H1 (cell line): Measurements from ENCODE around the gene TXK. TPM values are rescaled to one million over a fixed set of nuclear protein-coding genes. Genes with fewer than 3 reads are reported as not detected.

Experiments
- CTCF ChIA-PET: fragments of 300-600 bp; sonication (Branson Sonifier 250); formaldehyde crosslinking; loops from one replicate; lab custom pipeline; 2021; ENCODE audit not compliant: partially characterized antibody; lab: Charles Lee
- POLR2A ChIA-PET: fragments of 300-600 bp; sonication (Branson Sonifier 250); formaldehyde crosslinking; loops from one replicate; lab custom pipeline; 2021; ENCODE audit warnings: inconsistent platforms; ENCODE audit not compliant: partially characterized antibody; lab: Charles Lee
- DNase-seq, 2 experiments: peaks; one replicate each; pipeline versions ENCODE4 v3.0.0 to v3.0.0-alpha.2; 2010 to 2022; ENCODE audit warnings: low spot score in 2 of 2, low read depth in 1 of 2, mixed read lengths in 1 of 2
- FAIRE-seq: peaks from 2 replicates; lab custom pipeline; 2011; peaks lifted over from hg19 to GRCh38; lab: Jason Lieb, UNC
- H2AFZ ChIP-seq: 2 replicates; pipeline ENCODE4 v1.8.1; 2012; ENCODE audit warnings: low read length, inconsistent platforms
- H2AK5ac ChIP-seq: 2 replicates; pipeline ENCODE4 v1.6.1; 2013; ENCODE audit warnings: low read depth, low read length
- H2BK120ac ChIP-seq: replicated peaks from 2 replicates; pipeline ENCODE3; 2013; ENCODE audit warnings: low read depth, low read length, inconsistent platforms
- H2BK12ac ChIP-seq: 2 replicates; pipeline ENCODE4 v1.6.1; 2013; ENCODE audit warnings: low read depth, low read length
- H2BK15ac ChIP-seq: 2 replicates; pipeline ENCODE4 v1.6.1; 2013; ENCODE audit warnings: low read length
- H2BK20ac ChIP-seq: 2 replicates; pipeline ENCODE4 v1.6.1; 2013; ENCODE audit warnings: low read length
- H2BK5ac ChIP-seq: 2 replicates; pipeline ENCODE4 v1.6.1; 2013; ENCODE audit warnings: low read depth, low read length
- H3K14ac ChIP-seq: 2 replicates; pipeline ENCODE4 v1.6.1; 2013; ENCODE audit warnings: inconsistent platforms; ENCODE audit not compliant: insufficient read length
- H3K18ac ChIP-seq: 2 replicates; pipeline ENCODE4 v1.6.1; 2013; ENCODE audit warnings: low read length; ENCODE audit errors: extremely low read depth
- H3K23ac ChIP-seq: 2 replicates; pipeline ENCODE4 v1.6.1; 2013; ENCODE audit warnings: inconsistent platforms; ENCODE audit not compliant: insufficient read length
- H3K23me2 ChIP-seq: 2 replicates; pipeline ENCODE4 v1.6.1; 2013; ENCODE audit warnings: low read depth, low read length
- H3K27ac ChIP-seq: 2 replicates; pipeline ENCODE4 v1.6.1; 2011; ENCODE audit warnings: low read depth, low read length, inconsistent platforms
- H3K27me3 ChIP-seq, 4 experiments: replicated peaks in 1 of 4; 1 replicate in 1 of 4; 2 replicates in 3 of 4; pipeline versions ENCODE4 v1.6.1 to v1.8.1; 2011 to 2013; ENCODE audit warnings: low read length in 3 of 4, mild to moderate bottlenecking in 3 of 4, inconsistent platforms in 2 of 4, mixed read lengths in 2 of 4, moderate library complexity in 1 of 4; ENCODE audit not compliant: control insufficient read depth in 3 of 4, insufficient read depth in 3 of 4; ENCODE audit errors: extremely low read depth in 1 of 4
- H3K36me3 ChIP-seq, 4 experiments: 2 replicates each; pipeline versions ENCODE4 v1.6.1 to v1.8.1; 2011 to 2013; ENCODE audit warnings: mild to moderate bottlenecking in 4 of 4, low read length in 3 of 4, moderate library complexity in 2 of 4, control low read depth in 1 of 4, inconsistent platforms in 1 of 4; ENCODE audit not compliant: insufficient read depth in 4 of 4, control insufficient read depth in 2 of 4
- H3K4ac ChIP-seq: replicated peaks from 2 replicates; pipeline ENCODE3; 2013; ENCODE audit warnings: low read length, low read depth, mixed read lengths, inconsistent platforms; ENCODE audit not compliant: insufficient read length
- H3K4me1 ChIP-seq, 4 experiments: replicated peaks in 1 of 4; 1 replicate in 1 of 4; 2 replicates in 3 of 4; pipeline versions ENCODE4 v1.6.1 to v1.8.1; 2011 to 2013; ENCODE audit warnings: low read length in 3 of 4, inconsistent platforms in 2 of 4, mixed read lengths in 1 of 4; ENCODE audit not compliant: insufficient read depth in 4 of 4, control insufficient read depth in 3 of 4
- H3K4me2 ChIP-seq, 2 experiments: 2 replicates each; pipeline versions ENCODE4 v1.6.1 to v1.8.1; 2011 to 2013; ENCODE audit warnings: low read depth in 2 of 2, low read length in 2 of 2, control low read depth in 1 of 2, inconsistent platforms in 1 of 2, mild to moderate bottlenecking in 1 of 2; ENCODE audit not compliant: insufficient read depth in 1 of 2
- H3K4me3 ChIP-seq, 4 experiments: fragments of 200-600, 300-600 bp in 1 of 4; sonication (generic), shearing (Covaris generic), sonication (Bioruptor Twin) in 1 of 4; 2 replicates each; pipeline versions ENCODE4 v1.5.1 to v1.8.1; 2011 to 2016; ENCODE audit warnings: low read length in 4 of 4, low read depth in 3 of 4, control low read depth in 2 of 4, inconsistent platforms in 2 of 4, mild to moderate bottlenecking in 2 of 4, mixed read lengths in 1 of 4, moderate library complexity in 1 of 4; ENCODE audit not compliant: insufficient read depth in 2 of 4; ENCODE audit errors: extremely low read depth in 1 of 4
- H3K56ac ChIP-seq: replicated peaks from 2 replicates; pipeline ENCODE3; 2013; ENCODE audit warnings: low read depth, mild to moderate bottlenecking, mixed read lengths, low read length, inconsistent platforms; ENCODE audit not compliant: insufficient read length
- H3K79me1 ChIP-seq: 2 replicates; pipeline ENCODE4 v1.6.1; 2013; ENCODE audit warnings: low read depth, low read length, control low read depth
- H3K79me2 ChIP-seq, 2 experiments: 2 replicates each; pipeline versions ENCODE4 v1.6.1 to v1.8.1; 2012 to 2013; ENCODE audit warnings: low read length in 2 of 2, mild to moderate bottlenecking in 2 of 2, inconsistent platforms in 1 of 2; ENCODE audit not compliant: insufficient read depth in 2 of 2, control insufficient read depth in 1 of 2
- H3K9ac ChIP-seq, 4 experiments: replicated peaks in 1 of 4; 1 replicate in 1 of 4; 2 replicates in 3 of 4; pipeline versions ENCODE4 v1.6.1 to v1.8.1; 2011 to 2013; ENCODE audit warnings: low read depth in 3 of 4, low read length in 3 of 4, control low read depth in 2 of 4, mild to moderate bottlenecking in 2 of 4, moderate library complexity in 2 of 4, inconsistent platforms in 1 of 4; ENCODE audit errors: extremely low read depth in 1 of 4
- H3K9me3 ChIP-seq, 2 experiments: 2 replicates each; pipeline versions ENCODE4 v1.6.1 to v1.8.1; 2012 to 2013; ENCODE audit warnings: mild to moderate bottlenecking in 2 of 2, moderate library complexity in 2 of 2, control low read depth in 1 of 2, inconsistent platforms in 1 of 2, low read depth in 1 of 2, low read length in 1 of 2, mixed read lengths in 1 of 2; ENCODE audit not compliant: insufficient read depth in 2 of 2
- H4K20me1 ChIP-seq, 2 experiments: replicated peaks in 1 of 2; 2 replicates each; pipeline versions ENCODE3 to v1.8.1; 2011 to 2013; ENCODE audit warnings: inconsistent platforms in 2 of 2, low read length in 2 of 2, mild to moderate bottlenecking in 1 of 2; ENCODE audit not compliant: insufficient read depth in 2 of 2, control insufficient read depth in 1 of 2
- H4K5ac ChIP-seq: 2 replicates; pipeline ENCODE4 v1.6.1; 2013; ENCODE audit warnings: low read length, low read depth, mixed read lengths, inconsistent platforms; ENCODE audit not compliant: insufficient read length
- H4K8ac ChIP-seq: 2 replicates; pipeline ENCODE4 v1.8.0; 2013; ENCODE audit warnings: mild to moderate bottlenecking, moderate library complexity, low read length, inconsistent platforms; ENCODE audit not compliant: insufficient read depth; ENCODE audit errors: extremely low read depth
- H4K91ac ChIP-seq: replicated peaks from 2 replicates; pipeline ENCODE3; 2013; ENCODE audit warnings: low read length, mixed read lengths, inconsistent platforms; ENCODE audit not compliant: insufficient read length
- CBX8 ChIP-seq: fragments of 300-800, 300-1000 bp; sonication (generic); IDR thresholded peaks from 2 replicates; pipeline ENCODE4 v1.7.1; 2016; ENCODE audit warnings: low read depth, low read length, borderline replicate concordance
- RAD21 ChIP-seq, 2 experiments: IDR thresholded peaks in 1 of 2; conservative IDR thresholded peaks in 1 of 2; 2 replicates each; pipeline ENCODE4 v1.6.1; 2011; ENCODE audit warnings: low read depth in 2 of 2, low read length in 2 of 2, improper control_type of control experiment in 1 of 2, inconsistent platforms in 1 of 2, mild to moderate bottlenecking in 1 of 2, moderate library complexity in 1 of 2
- RFX5 ChIP-seq: IDR thresholded peaks from 2 replicates; pipeline ENCODE4 v1.6.1; 2011; ENCODE audit warnings: low read depth, low read length, improper control_type of control experiment, borderline replicate concordance
- TCF12 ChIP-seq: IDR thresholded peaks from 2 replicates; pipeline ENCODE4 v1.6.1; 2011; ENCODE audit warnings: low read depth, mild to moderate bottlenecking, low read length
- TEAD4 ChIP-seq: IDR thresholded peaks from 2 replicates; pipeline ENCODE4 v1.6.1; 2012; ENCODE audit warnings: low read depth, low read length, inconsistent platforms, mixed read lengths
- YY1 ChIP-seq: IDR thresholded peaks from 2 replicates; pipeline ENCODE4 v1.6.1; 2011; ENCODE audit warnings: low read depth, mild to moderate bottlenecking, low read length
- WGBS, 2 experiments: shearing (Covaris generic) in 1 of 2; methylation state at CpG; one replicate each; pipeline versions ENCODE4 v1.1.6 to v1.1.7; 2013 to 2015; ENCODE audit warnings: low lambda C conversion rate in 2 of 2, mixed read lengths in 2 of 2, inconsistent platforms in 1 of 2, low coverage in 1 of 2, missing lambda C conversion rate in 1 of 2; ENCODE audit not compliant: insufficient replicate concordance in 2 of 2, insufficient coverage in 1 of 2, insufficient read length in 1 of 2; ENCODE audit errors: extremely low coverage in 1 of 2, missing lambda C conversion rate in 1 of 2; 5-methylcytosine and 5-hydroxymethylcytosine counted together
- polyA plus RNA-seq, 7 experiments: library from polyadenylated mRNA; depleted of rRNA in 3 of 7; stranded (reverse) in 5 of 7; unstranded in 2 of 7; fragments of >200 nt in 5 of 7; fragments of 200-250 nt in 2 of 7; gene quantifications; 1 replicate in 5 of 7; 2 replicates in 1 of 7; 4 replicates in 1 of 7; pipeline versions ENCODE4 v1.2.1 to v1.2.3, GENCODE V29; 2011 to 2013; ENCODE audit warnings: missing spikeins in 2 of 7, mixed read lengths in 2 of 7
- total RNA-seq: library from RNA; stranded (reverse); fragmentation: NEBNext Ultra II Directional; extraction: Animal tissue kit (Norgen Biotek cat#: 25700); gene quantifications from 2 replicates; pipeline ENCODE4 v1.2.1, GENCODE V29; 2021
- TF ChIP-seq, protein P1 (sequence below): IDR thresholded peaks from 2 replicates; pipeline ENCODE4 v1.6.1; 2011; ENCODE audit warnings: low read depth, mild to moderate bottlenecking, low read length; ENCODE audit not compliant: insufficient read depth
- TF ChIP-seq, protein P2 (sequence below), 3 experiments: IDR thresholded peaks; 1 replicate in 2 of 3; 2 replicates in 1 of 3; pipeline versions ENCODE4 v1.5.1 to v1.6.1; 2011; ENCODE audit warnings: low read length in 3 of 3, mild to moderate bottlenecking in 3 of 3, inconsistent platforms in 2 of 3, low read depth in 1 of 3, moderate library complexity in 1 of 3; ENCODE audit not compliant: insufficient read depth in 1 of 3; ENCODE audit errors: control extremely low read depth in 1 of 3
- TF ChIP-seq, protein P3 (sequence below): IDR thresholded peaks from 2 replicates; pipeline ENCODE4 v1.6.1; 2012; ENCODE audit warnings: low read length, inconsistent platforms

Gene TXK
- total and polyA plus RNA-seq, 2 of the 8 experiments (the other 6 are each of a cell fraction or from before 2014, with no cell fraction given), result not detected

DNA sequence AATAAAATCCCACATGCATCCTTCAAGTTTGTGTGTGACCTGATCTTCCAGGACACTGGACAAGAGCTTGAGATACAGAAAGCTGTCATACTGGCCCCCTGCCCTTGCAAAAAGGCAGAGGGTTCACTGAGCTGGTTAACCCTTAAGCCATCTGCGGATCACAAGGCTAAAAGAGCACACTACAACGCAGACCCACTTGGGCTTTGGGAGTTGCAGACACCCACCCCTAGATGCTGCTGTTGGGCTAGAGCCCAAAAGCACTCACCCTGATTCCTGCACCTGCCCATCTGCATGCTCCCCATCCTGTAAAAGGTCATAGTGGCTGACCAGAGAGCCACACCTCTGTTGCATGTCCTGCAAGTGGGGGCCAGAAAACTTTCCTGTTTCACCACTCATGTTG is 51.1 kb downstream of the TXK start:
- no peak overlapping the region for H3K4me3 ChIP-seq
- no peak overlapping the region for H2BK120ac ChIP-seq
- H3K4me1 ChIP-seq, result no peaks in the 10 kb centered on the region
- no peaks in the 10 kb centered on the region for H3K36me3 ChIP-seq
- no peak overlapping the region for H2BK15ac ChIP-seq
- no peak overlapping the region for H4K5ac ChIP-seq
- no peak overlapping the region for H4K8ac ChIP-seq
- H3K56ac ChIP-seq, result no peak overlapping the region
- CTCF ChIA-PET, result interaction anchor here (0.9 to 2.7 kb wide), 6 partner anchors 9 to 78 kb away, joined by 3 to 15 read pairs (median 5); no protein-coding TSS in a partner anchor
- no peak overlapping the region for H3K4ac ChIP-seq
- no peak overlapping the region for H2BK5ac ChIP-seq
- 62% methylated on average over 2 of the region's 2 CpGs; no CpG with 5 or more reads in 1 of the 2 experiments for WGBS, 2 experiments
- no peak overlapping the region for H2AK5ac ChIP-seq
- no peak overlapping the region for H3K18ac ChIP-seq
- no peak overlapping the region for H3K9ac ChIP-seq
- no peak for DNase-seq
- H4K20me1 ChIP-seq, result no peaks in the 10 kb centered on the region
- no peak overlapping the region for H4K91ac ChIP-seq
- no peak for FAIRE-seq
- H3K14ac ChIP-seq, result no peak overlapping the region
- no peak overlapping the region for H2BK12ac ChIP-seq
- peak overlapping the region; percentile 76; the same call in 1 of the 2 replicates for H2AFZ ChIP-seq
- H3K27ac ChIP-seq, result no peak overlapping the region
- H2BK20ac ChIP-seq, result no peak overlapping the region
- H3K23me2 ChIP-seq, result no peaks in the 10 kb centered on the region
- POLR2A ChIA-PET, result no interaction called here
- H3K9me3 ChIP-seq, result no peaks in the 10 kb centered on the region
- H3K79me1 ChIP-seq, result no peaks in the 10 kb centered on the region
- H3K79me2 ChIP-seq, result no peaks in the 10 kb centered on the region
- H3K27me3 ChIP-seq, result no peaks in the 10 kb centered on the region
- no peak overlapping the region for H3K23ac ChIP-seq
- H3K4me2 ChIP-seq, result no peak overlapping the region
- TF ChIP-seq, protein P1, sequence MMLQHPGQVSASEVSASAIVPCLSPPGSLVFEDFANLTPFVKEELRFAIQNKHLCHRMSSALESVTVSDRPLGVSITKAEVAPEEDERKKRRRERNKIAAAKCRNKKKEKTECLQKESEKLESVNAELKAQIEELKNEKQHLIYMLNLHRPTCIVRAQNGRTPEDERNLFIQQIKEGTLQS, result no peak
- TF ChIP-seq, protein P2, sequence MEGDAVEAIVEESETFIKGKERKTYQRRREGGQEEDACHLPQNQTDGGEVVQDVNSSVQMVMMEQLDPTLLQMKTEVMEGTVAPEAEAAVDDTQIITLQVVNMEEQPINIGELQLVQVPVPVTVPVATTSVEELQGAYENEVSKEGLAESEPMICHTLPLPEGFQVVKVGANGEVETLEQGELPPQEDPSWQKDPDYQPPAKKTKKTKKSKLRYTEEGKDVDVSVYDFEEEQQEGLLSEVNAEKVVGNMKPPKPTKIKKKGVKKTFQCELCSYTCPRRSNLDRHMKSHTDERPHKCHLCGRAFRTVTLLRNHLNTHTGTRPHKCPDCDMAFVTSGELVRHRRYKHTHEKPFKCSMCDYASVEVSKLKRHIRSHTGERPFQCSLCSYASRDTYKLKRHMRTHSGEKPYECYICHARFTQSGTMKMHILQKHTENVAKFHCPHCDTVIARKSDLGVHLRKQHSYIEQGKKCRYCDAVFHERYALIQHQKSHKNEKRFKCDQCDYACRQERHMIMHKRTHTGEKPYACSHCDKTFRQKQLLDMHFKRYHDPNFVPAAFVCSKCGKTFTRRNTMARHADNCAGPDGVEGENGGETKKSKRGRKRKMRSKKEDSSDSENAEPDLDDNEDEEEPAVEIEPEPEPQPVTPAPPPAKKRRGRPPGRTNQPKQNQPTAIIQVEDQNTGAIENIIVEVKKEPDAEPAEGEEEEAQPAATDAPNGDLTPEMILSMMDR (IDR thresholded peaks at IDR 0.05; ENCODE audit: control extremely low read depth in 1 of 3, insufficient read depth in 1 of 3, low read depth in 1 of 3, low read length in 3 of 3), result peak; percentile 20 to 53 (median 27); a peak in 3 of 4 replicates
- no peak for TF ChIP-seq TCF12
- TF ChIP-seq RFX5, result no peak
- no peak for TF ChIP-seq CBX8
- TF ChIP-seq, protein P3, sequence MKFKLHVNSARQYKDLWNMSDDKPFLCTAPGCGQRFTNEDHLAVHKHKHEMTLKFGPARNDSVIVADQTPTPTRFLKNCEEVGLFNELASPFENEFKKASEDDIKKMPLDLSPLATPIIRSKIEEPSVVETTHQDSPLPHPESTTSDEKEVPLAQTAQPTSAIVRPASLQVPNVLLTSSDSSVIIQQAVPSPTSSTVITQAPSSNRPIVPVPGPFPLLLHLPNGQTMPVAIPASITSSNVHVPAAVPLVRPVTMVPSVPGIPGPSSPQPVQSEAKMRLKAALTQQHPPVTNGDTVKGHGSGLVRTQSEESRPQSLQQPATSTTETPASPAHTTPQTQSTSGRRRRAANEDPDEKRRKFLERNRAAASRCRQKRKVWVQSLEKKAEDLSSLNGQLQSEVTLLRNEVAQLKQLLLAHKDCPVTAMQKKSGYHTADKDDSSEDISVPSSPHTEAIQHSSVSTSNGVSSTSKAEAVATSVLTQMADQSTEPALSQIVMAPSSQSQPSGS, result no peak
- peak; percentile 20 to 33; a peak in 3 of 4 replicates for TF ChIP-seq RAD21 (IDR thresholded peaks at IDR 0.05 in 1 of 2, conservative IDR thresholded peaks at IDR 0.05 in 1 of 2; ENCODE audit: low read depth in 2 of 2, low read length in 2 of 2)
- TF ChIP-seq TEAD4, result no peak
- no peak for TF ChIP-seq YY1
